Muscle layer of duodenum (tissue), 2 donors: ENCODE measurements around the gene ENO1.

Source experiments
- H3K27ac ChIP-seq: one replicate; pipeline ENCODE4 v1.7.0; 2013; ENCODE audit warnings: mild to moderate bottlenecking, low read length
- H3K27me3 ChIP-seq: one replicate; pipeline ENCODE4 v1.7.0; 2013; ENCODE audit warnings: low read depth, mild to moderate bottlenecking, control low read depth, low read length
- H3K36me3 ChIP-seq, 2 donors: one replicate each; pipeline ENCODE4 v1.7.0; 2013; ENCODE audit warnings: low read length in 2 of 2, control low read depth in 1 of 2, mild to moderate bottlenecking in 1 of 2; ENCODE audit not compliant: insufficient read depth in 2 of 2, control insufficient read depth in 1 of 2
- H3K4me1 ChIP-seq, 2 donors: one replicate each; pipeline ENCODE4 v1.7.0; 2013; ENCODE audit warnings: low read length in 2 of 2, mild to moderate bottlenecking in 2 of 2, control low read depth in 1 of 2, moderate library complexity in 1 of 2; ENCODE audit not compliant: insufficient read depth in 2 of 2, control insufficient read depth in 1 of 2
- H3K4me3 ChIP-seq, 2 donors: one replicate each; pipeline ENCODE4 v1.7.0; 2013; ENCODE audit warnings: low read length in 2 of 2, low read depth in 1 of 2, mild to moderate bottlenecking in 1 of 2
- H3K9me3 ChIP-seq, 2 donors: one replicate each; pipeline ENCODE4 v1.7.0; 2013; ENCODE audit warnings: low read length in 2 of 2, control low read depth in 1 of 2, mild to moderate bottlenecking in 1 of 2; ENCODE audit not compliant: control insufficient read depth in 1 of 2
- donor health status: healthy.

The ENO1 gene

DNA sequence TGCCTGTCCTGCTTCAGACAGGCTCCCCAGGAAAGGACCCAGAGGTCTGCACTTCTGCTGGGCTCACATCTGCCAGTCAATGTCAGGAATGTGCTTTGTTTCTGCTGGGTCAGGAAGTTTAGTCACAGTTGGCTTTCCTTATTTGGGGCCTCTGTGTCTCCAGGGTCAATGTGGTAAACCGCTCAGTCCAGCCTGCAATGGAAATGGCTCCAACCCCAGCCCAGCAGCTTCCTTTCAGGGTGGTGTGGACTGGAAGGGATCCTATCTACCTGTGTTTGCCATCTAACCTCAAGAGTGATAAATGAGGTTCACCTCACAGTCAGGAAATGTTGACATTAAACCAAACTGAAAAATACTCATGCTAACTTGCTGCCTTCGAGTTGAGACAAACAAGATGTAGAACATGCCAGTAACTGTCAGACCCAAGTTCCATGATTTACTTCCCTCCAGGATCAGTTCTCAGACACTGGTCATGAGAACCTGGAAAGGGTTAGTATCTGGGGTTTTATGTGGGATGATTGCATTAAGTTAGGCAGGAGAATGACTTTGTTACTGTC is 20.3 kb downstream of the ENO1 start:
- H3K27ac ChIP-seq: no peak overlapping the region
- H3K4me1 ChIP-seq: peaks cover 4 to 31% of the 10 kb centered on the region in 2 donors
- H3K27me3 ChIP-seq: no peaks in the 10 kb centered on the region
- H3K9me3 ChIP-seq: no peaks in the 10 kb centered on the region
- no peak overlapping the region for H3K4me3 ChIP-seq
- H3K36me3 ChIP-seq: peaks cover 31 to 40% of the 10 kb centered on the region in 2 donors

DNA sequence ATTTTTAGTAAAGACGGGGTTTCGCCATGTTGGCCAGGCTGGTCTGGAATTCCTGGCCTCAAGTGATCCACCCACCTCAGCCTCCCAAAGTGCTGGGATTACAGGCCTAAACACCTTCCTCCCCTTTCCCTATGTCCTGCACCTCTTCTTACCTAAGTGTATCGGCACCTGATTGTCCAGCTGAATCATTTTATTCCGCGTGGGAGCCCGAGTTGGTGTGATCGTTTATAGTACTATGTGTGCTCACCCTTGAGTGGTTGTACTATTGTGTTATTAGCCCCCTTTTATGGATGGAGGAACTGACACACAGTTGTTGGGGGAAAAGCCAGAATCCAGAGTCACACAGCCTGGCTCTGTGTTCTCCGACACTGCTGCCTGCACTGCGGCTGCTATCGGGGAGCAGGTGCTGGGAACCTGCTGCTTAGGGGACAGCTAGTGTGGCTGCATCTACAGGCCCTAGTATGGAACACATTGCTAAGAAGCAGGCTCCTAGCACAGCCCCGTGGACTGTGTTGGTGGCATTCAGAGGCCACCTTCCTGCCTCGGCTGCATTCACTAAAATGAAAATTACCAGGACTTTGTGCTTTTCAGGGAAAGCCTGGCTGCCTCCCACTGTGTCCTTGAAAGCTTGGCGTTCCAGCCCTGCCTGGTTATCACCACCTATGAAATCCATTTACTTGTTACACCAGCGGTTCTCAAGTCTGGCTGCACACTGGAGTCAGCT is 21.6 kb downstream of the ENO1 start:
- no peak overlapping the region for H3K27ac ChIP-seq
- H3K27me3 ChIP-seq: no peaks in the 10 kb centered on the region
- no peaks in the 10 kb centered on the region for H3K9me3 ChIP-seq
- H3K36me3 ChIP-seq: peaks cover 18 to 27% of the 10 kb centered on the region in 2 donors
- H3K4me3 ChIP-seq: no peak overlapping the region
- peaks cover 4 to 31% of the 10 kb centered on the region in 2 donors for H3K4me1 ChIP-seq

DNA sequence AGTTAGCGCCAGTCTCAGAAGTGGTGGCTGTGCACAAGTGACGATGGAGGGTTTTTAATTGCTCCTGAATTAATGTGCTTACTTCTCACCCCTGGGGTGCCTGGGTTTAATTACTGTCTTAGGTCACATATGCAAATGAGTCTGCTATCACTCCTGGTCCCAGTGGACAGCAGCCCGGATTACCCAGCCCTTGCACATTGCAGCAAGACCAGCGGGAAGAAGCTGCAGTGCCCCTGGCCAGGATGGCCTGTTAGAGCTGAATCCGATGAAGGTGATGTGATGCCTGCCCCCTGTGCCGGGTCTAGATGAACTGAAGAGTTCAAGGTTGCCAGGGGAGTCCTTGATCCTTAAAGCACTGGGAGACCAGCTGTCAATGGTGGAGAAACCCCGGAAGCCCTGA is 24.2 kb downstream of the ENO1 start:
- peaks cover 4 to 26% of the 10 kb centered on the region in 2 donors for H3K4me1 ChIP-seq
- no peaks in the 10 kb centered on the region for H3K9me3 ChIP-seq
- no peak overlapping the region for H3K27ac ChIP-seq
- H3K27me3 ChIP-seq: no peaks in the 10 kb centered on the region
- peaks cover 0 to 13% of the 10 kb centered on the region in 2 donors for H3K36me3 ChIP-seq
- H3K4me3 ChIP-seq: no peak overlapping the region

DNA sequence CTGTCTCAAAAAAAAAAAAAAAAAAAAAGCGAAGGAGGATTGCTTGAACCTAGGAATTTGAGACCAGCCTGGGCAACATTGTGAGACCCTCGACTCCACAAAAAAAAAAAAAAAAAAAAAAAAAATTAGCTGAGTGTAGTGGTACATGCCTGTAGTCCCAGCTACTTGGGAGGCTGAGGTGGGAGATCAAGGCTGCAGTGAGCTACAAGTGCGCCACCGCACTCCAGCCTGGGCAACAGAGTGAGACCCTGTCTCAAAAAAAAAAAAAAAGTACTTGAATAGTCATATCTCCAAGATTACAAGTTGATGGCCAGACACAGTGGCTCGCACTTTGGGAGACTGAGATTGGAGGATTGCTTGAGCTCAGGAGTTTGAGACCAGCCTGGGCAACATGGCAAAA is 27.4 kb downstream of the ENO1 start:
- no peak overlapping the region for H3K4me3 ChIP-seq
- H3K27me3 ChIP-seq: no peaks in the 10 kb centered on the region
- H3K9me3 ChIP-seq: no peaks in the 10 kb centered on the region

DNA sequence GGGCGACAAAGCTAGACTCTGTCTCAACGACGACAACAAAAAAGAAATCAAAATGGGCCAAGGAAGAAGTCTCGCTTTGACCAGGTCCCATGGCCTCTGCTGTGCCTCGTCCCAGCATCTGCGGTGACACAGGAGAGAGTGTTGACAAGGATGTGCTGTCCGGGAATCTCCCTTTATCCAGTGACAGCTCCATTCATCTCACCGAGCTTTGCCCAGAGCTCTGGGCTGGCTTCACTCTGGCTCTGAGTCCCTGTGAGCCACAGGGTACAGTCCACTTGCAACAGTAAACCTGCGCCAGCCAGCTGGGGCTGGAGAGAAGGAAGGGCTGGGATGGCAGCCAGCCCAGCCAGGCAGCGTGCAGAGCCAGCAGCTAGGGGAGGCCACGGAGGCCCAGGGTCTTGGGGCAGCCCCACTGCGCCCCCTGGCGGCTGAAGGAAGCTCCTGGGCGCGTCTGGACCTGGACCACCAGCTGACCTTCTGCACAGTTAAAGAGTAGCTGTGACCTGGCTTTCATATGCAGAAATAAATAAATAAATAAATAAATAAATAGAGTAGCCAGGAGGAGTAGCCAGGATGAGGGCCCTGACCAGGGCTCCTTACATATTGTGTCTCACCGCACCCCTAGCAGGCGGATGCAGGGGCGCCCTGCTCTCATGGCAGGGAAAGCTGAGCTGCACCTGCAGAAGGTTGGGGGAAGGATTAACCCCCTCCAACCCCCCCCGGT is 29.7 kb downstream of the ENO1 start:
- H3K4me1 ChIP-seq: peaks cover 0 to 12% of the 10 kb centered on the region in 2 donors
- no peaks in the 10 kb centered on the region for H3K27me3 ChIP-seq
- no peak overlapping the region for H3K4me3 ChIP-seq
- H3K36me3 ChIP-seq: no peaks in the 10 kb centered on the region
- H3K27ac ChIP-seq: peak overlapping the region; percentile 51
- H3K9me3 ChIP-seq: no peaks in the 10 kb centered on the region

More for the DNA sequence above, 27.4 kb downstream of the ENO1 start:
- Histone ChIP-seq H3K36me3 (no peaks in the 10 kb centered on the region), H3K27ac (no peak overlapping the region), H3K4me1 (peaks cover 0 to 12% of the 10 kb centered on the region in 2 donors)

DNA sequence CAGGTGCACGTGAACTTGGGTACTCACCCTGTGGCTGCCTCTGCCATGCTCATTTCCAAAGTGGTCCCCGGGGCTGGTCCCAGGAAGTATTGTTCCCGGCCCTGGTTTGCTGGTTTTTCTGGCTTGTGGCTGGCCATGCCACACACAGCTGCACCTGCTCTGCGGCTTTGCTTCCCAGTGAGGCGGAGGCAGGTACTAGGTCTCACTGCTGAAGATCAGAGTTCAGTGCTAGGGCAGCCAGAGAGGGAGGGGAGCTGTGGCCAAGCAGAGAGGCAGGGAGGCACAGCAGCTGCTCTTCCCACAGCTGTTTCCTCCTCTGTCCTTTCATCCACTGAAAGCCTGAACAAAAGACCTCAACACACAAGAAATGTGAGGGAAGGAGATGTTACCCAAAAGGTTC is 30.5 kb downstream of the ENO1 start:
- no peak overlapping the region for H3K4me3 ChIP-seq
- no peaks in the 10 kb centered on the region for H3K36me3 ChIP-seq
- H3K27me3 ChIP-seq: no peaks in the 10 kb centered on the region
- no peak overlapping the region for H3K27ac ChIP-seq
- H3K9me3 ChIP-seq: no peaks in the 10 kb centered on the region
- H3K4me1 ChIP-seq: peaks cover 0 to 12% of the 10 kb centered on the region in 2 donors

DNA sequence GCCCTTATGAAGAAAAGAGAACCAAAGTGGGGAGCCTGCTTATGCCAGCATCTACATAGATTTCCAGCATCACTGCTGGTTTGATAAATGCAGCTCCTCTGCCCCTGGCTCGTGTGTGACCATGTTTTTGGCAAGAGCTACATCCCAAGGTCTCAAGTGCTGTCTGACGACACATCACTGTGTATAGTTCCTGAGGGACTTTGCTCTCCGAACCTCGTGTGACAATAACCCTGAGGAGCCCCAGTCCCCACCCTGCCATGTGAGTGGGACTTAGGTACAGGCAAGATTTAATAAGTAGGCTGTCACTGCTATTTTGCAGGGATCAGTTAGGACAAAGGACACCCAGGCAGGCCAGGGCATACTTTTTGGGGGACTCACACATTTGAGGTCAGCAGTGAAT is 32.2 kb downstream of the ENO1 start:
- Histone ChIP-seq H3K9me3 (no peaks in the 10 kb centered on the region), H3K4me1 (peaks cover 0 to 12% of the 10 kb centered on the region in 2 donors), H3K27me3 (no peaks in the 10 kb centered on the region), H3K36me3 (no peaks in the 10 kb centered on the region), H3K27ac (no peak overlapping the region), H3K4me3 (no peak overlapping the region)

DNA sequence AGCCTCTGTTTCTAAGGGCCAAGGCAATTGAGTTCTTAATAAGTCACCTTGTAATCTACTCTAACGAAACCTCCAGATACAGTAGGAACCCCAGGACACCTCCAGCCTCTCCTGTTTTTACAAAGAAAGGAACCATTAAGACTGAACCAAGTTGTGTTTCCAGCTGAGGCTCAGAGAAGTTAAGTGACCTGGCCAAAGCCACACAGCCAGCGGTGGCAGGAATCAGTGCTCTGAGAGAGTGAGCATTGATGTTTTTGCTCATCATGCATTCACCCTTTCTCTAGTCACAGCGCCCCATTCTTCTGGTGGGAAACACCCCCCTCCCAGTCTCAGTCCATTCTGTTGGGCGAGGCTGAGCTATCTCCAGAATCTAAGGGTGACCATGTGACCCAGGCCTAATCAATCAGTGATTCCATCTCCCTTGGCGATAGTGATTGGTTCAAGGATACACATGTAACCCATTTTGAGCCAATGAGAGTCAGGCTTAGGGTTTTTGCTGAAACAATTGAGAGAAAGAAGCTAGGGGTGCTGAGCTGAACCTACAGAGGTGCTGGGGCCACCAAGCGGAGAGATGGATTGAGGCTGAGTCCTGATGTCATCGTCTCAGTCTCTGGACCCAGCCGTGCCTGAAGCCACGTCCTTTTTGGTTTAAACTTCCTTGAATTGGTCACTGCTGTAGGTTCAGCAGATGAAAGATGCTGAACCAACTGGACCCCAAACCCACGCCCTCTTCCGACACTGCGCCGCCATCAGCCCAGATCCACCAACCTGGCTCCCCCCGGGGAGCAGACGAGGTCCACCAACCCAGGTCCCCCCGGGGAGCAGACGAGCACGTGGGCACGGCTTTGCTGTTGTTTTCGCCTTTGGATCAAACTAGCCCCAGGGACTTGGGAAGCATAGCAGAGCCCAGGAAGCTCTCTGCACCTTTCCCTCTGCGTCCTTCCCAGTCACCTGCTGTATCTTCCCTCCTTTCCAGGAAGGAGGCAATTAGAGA is 33.1 kb downstream of the ENO1 start:
- Histone ChIP-seq H3K27ac (no peak overlapping the region), H3K9me3 (no peaks in the 10 kb centered on the region), H3K4me1 (peaks cover 0 to 12% of the 10 kb centered on the region in 2 donors), H3K27me3 (no peaks in the 10 kb centered on the region), H3K4me3 (no peak overlapping the region), H3K36me3 (no peaks in the 10 kb centered on the region)

DNA sequence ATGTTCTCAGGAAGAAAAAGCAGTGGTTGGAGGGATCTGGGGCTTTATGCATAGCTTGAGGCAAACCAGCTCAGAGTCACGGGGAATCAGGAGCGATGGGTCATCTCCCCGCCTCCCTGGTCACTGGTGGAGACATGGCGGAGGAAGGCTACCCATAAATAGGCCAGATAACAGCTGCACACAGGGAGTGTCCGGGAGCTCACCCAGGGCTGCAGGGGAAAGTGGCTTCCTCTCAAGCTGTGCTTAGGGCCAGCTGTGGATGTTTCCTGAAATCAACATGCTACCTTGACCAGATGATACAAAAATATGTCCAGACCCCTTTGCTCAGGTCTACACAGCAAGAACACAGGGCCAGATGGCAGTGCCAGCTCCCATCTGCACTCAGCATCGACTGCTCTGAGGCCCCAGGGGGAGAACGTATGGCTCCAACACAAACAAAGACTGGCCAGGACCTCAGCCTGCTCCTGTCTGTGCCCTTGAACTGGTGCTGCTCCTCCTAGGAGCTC is 33.9 kb downstream of the ENO1 start:
- Histone ChIP-seq H3K27me3 (no peaks in the 10 kb centered on the region), H3K27ac (no peak overlapping the region), H3K4me3 (no peak overlapping the region), H3K9me3 (no peaks in the 10 kb centered on the region), H3K36me3 (no peaks in the 10 kb centered on the region), H3K4me1 (peaks cover 0 to 12% of the 10 kb centered on the region in 2 donors)

DNA sequence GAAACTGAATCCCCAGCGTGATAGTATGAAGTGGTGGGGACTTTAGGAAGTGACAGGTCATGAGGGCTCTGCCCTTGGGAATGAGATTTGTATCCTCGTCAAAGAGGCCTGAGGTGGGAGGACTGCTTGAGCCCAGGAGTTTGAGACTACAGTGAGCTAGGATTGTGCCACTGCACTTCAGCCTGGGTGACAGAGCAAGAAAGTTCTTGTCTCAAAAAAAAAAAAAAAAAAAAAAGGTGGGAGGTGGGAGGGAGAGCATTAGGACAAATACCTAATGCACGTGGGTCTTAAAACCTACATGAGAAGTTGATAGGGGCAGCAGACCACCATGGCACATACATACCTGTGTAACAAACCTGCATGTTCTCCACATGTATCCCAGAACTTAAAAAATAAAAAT is 37.1 kb downstream of the ENO1 start:
- no peak overlapping the region for H3K27ac ChIP-seq
- no peaks in the 10 kb centered on the region for H3K9me3 ChIP-seq
- no peaks in the 10 kb centered on the region for H3K27me3 ChIP-seq
- H3K36me3 ChIP-seq: no peaks in the 10 kb centered on the region
- no peaks in the 10 kb centered on the region for H3K4me1 ChIP-seq
- H3K4me3 ChIP-seq: no peak overlapping the region
